Right lobe of liver (tissue), 6 donors: Measurements from ENCODE around the gene CDRT4. TPM values are rescaled to one million over a fixed set of nuclear protein-coding genes. Genes with fewer than 3 reads are reported as not detected.

Experiments
- ATAC-seq, 4 donors: fragments of 200-7000 bp; cut with Tn5 transposase; one replicate each; pipeline ENCODE4 v1.9.1; 2020; ENCODE audit warnings: mild to moderate bottlenecking in 4 of 4, moderate library complexity in 4 of 4
- DNase-seq, 3 donors: peaks; one replicate each; pipeline ENCODE4 v3.0.0-alpha.2; 2020
- H3K27ac ChIP-seq, 3 donors: fragments of 200-600 bp; one replicate each; pipeline ENCODE4 v1.8.0; 2022
- H3K27me3 ChIP-seq, 2 donors: fragments of 200-600 bp; one replicate each; pipeline ENCODE4 v1.8.0; 2022
- H3K36me3 ChIP-seq, 4 donors: fragments of 200-600 bp; sonication (generic) in 1 of 4; one replicate each; pipeline versions ENCODE4 v1.5.1 to v1.8.0; 2017 to 2022; ENCODE audit warnings: control low read depth in 1 of 4
- H3K4me1 ChIP-seq, 4 donors: fragments of 200-600 bp; sonication (generic) in 1 of 4; one replicate each; pipeline versions ENCODE4 v1.5.1 to v1.8.0; 2017 to 2022; ENCODE audit warnings: control low read depth in 1 of 4
- H3K4me3 ChIP-seq, 3 donors: fragments of 200-600 bp; one replicate each; pipeline ENCODE4 v1.8.0; 2022
- H3K9me3 ChIP-seq, 4 donors: fragments of 200-600 bp; sonication (generic) in 1 of 4; one replicate each; pipeline versions ENCODE4 v1.5.1 to v1.8.0; 2017 to 2022; ENCODE audit warnings: control low read depth in 1 of 4
- POLR2A ChIP-seq: fragments of 450-650 bp; IDR thresholded peaks from one replicate; pipeline ENCODE4 v1.6.1; 2017; ENCODE audit warnings: antibody characterized with exemption, mild to moderate bottlenecking
- WGBS: methylation state at CpG from one replicate; pipeline ENCODE4 v1.1.6; 2018; ENCODE audit warnings: low coverage, low lambda C conversion rate; ENCODE audit not compliant: insufficient coverage; ENCODE audit errors: missing lambda C conversion rate; 5-methylcytosine and 5-hydroxymethylcytosine counted together
- intact Hi-C, 2 donors: fragments of 100-400 bp; cut with DNase I; formaldehyde crosslinking; loops; one replicate each; pipeline versions ENCODE4 v1.11.2 to v1.14.1; 2022
- total RNA-seq, 6 experiments: library from RNA; depleted of rRNA in 2 of 6; stranded (reverse); fragments of >200 nt in 2 of 6; fragmentation: NEBNext Ultra II Directional in 3 of 6; extraction: Animal tissue kit (Norgen Biotek cat#: 25700) in 3 of 6; gene quantifications; one replicate each; pipeline versions ENCODE4 v1.1.0 to v1.2.4, GENCODE V29; 2016 to 2023
- TF ChIP-seq, protein P1 (sequence below), 4 donors: fragments of 200-600 bp in 3 of 4; fragments of 450-650 bp in 1 of 4; IDR thresholded peaks; one replicate each; pipeline versions ENCODE4 v1.5.1 to v1.8.0; 2016 to 2022; ENCODE audit warnings: antibody characterized with exemption in 4 of 4, mild to moderate bottlenecking in 2 of 4
- donor health status: DM: no; HTN: yes; CAD: no.
- donor health status: DM: no; HTN: no; CAD: no.
- donor health status: DM: no; HTN: no; CAD: no.
- donor health status: DM: no; HTN: yes; CAD: no.
- donor health status: DM: no; HTN: yes; CAD: no.

Gene CDRT4
- total RNA-seq, 6 experiments from 2014 or later = 0.43 to 3.3 (median 1.3) TPM

- intact Hi-C loops = no loop called here
- H3K4me3 ChIP-seq = no peak overlapping the region
Observed at GRCh38 chr17:15409721-15410250, 57.6 kb downstream of the CDRT4 start.

DNA sequence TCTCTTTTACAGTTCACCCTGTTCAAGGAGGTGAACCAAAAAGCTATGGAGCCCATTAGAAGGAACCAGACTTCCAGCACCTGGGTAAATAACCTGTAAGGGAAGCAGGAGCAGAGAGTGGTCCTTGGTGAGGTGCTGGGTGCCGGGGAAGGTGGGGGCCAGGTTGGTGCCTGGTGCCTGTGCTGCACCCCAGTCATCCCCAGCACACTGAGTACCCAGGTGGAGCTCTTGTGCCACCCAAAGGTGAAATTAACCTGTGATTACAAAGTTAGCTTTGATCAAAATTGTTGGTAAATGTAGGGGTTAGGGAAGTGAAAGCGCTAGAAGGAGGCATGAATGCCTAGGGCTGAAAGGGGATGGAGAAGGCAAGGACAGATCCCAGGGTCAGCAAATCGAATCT, 58.6 kb downstream of the CDRT4 start:
- H3K4me1 ChIP-seq = peaks cover 0 to 12% (median 3%) of the 10 kb centered on the region in 4 donors
- TF ChIP-seq, protein P1, sequence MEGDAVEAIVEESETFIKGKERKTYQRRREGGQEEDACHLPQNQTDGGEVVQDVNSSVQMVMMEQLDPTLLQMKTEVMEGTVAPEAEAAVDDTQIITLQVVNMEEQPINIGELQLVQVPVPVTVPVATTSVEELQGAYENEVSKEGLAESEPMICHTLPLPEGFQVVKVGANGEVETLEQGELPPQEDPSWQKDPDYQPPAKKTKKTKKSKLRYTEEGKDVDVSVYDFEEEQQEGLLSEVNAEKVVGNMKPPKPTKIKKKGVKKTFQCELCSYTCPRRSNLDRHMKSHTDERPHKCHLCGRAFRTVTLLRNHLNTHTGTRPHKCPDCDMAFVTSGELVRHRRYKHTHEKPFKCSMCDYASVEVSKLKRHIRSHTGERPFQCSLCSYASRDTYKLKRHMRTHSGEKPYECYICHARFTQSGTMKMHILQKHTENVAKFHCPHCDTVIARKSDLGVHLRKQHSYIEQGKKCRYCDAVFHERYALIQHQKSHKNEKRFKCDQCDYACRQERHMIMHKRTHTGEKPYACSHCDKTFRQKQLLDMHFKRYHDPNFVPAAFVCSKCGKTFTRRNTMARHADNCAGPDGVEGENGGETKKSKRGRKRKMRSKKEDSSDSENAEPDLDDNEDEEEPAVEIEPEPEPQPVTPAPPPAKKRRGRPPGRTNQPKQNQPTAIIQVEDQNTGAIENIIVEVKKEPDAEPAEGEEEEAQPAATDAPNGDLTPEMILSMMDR (IDR thresholded peaks at IDR 0.05) = no peak
- no peak for TF ChIP-seq POLR2A
- H3K9me3 ChIP-seq = no peaks in the 10 kb centered on the region
- peak overlapping the region in 1 of 3 donors; percentile 18 for H3K27ac ChIP-seq
- H3K4me3 ChIP-seq = no peak overlapping the region
- ATAC-seq (no peak), DNase-seq (no peak)
- WGBS = 72% methylated on average over 2 of the region's 3 CpGs
- intact Hi-C loops = no loop called here
- H3K36me3 ChIP-seq = no peaks in the 10 kb centered on the region
- no peaks in the 10 kb centered on the region for H3K27me3 ChIP-seq

More at GRCh38 chr17:15409721-15410250, 57.6 kb downstream of the CDRT4 start:
- H3K27ac ChIP-seq = peak overlapping the region in 2 of 3 donors; percentile 18
- no peaks in the 10 kb centered on the region for H3K9me3 ChIP-seq
- no peaks in the 10 kb centered on the region for H3K27me3 ChIP-seq
- DNase-seq (no peak), ATAC-seq (peak in 2 of 4 donors; percentile 18 to 28)
- H3K4me1 ChIP-seq = peaks cover 0 to 10% (median 3%) of the 10 kb centered on the region in 4 donors
- H3K36me3 ChIP-seq = no peaks in the 10 kb centered on the region
- TF ChIP-seq, protein P1 (IDR thresholded peaks at IDR 0.05) = no peak
- TF ChIP-seq POLR2A = no peak
- 70% methylated on average over 4 of the region's 14 CpGs for WGBS

DNA sequence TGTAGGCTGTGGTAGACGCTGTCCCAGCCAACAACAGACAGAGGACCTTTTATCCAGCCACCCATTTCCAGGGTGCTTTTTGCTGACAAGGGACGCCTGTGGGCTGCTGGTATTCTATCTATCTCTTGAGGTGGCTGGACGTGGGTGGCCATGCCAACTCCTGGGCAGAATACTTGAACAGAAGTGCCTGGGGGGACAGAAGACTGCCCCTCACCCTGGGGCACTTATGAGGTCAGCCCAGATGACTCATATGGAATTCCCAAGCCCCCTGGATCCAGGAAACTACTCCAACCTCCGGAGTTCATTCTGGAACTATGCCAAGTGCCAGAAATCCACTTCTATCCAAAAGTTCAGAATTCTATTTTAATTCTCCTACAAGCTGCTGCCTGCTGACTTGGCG, 61.3 kb downstream of the CDRT4 start:
- no peak for DNase-seq
- Histone ChIP-seq H3K9me3 (no peaks in the 10 kb centered on the region), H3K36me3 (no peaks in the 10 kb centered on the region), H3K4me1 (peaks cover 0 to 12% (median 3%) of the 10 kb centered on the region in 4 donors), H3K4me3 (no peak overlapping the region), H3K27ac (no peak overlapping the region), H3K27me3 (no peaks in the 10 kb centered on the region)
- ATAC-seq = no peak
- TF ChIP-seq POLR2A = no peak
- TF ChIP-seq, protein P1 (IDR thresholded peaks at IDR 0.05) = no peak
- WGBS = 86% methylated on average over 1 of the region's 5 CpGs
- intact Hi-C loops = no loop called here

DNA sequence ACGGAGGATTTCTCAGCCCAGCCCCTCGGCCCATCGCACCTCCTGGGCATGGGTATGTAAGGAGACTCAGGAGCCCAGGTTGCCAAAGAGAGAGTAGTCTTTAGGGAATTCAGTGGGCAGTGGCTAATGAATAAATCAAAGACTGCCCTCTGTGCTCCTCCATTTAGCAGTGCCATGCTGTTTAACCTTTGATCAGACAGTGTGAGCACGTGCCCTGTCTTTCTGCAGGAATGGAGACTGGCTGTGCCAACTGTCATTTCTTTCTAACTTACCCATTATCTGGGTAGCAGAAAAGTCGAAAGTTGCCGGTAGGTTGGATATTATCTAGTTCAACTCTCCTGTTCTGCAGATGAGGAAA, 62.4 kb downstream of the CDRT4 start:
- intact Hi-C loops = no loop called here
- H3K27ac ChIP-seq = no peak overlapping the region
- H3K4me3 ChIP-seq = no peak overlapping the region
- ATAC-seq (peak; percentile 89 to 95 (median 92)), DNase-seq (peak in 1 of 3 donors; percentile 77)
- TF ChIP-seq POLR2A = no peak
- TF ChIP-seq, protein P1 (IDR thresholded peaks at IDR 0.05) = no peak
- peaks cover 0 to 12% (median 3%) of the 10 kb centered on the region in 4 donors for H3K4me1 ChIP-seq
- H3K27me3 ChIP-seq = no peaks in the 10 kb centered on the region
- H3K9me3 ChIP-seq = no peaks in the 10 kb centered on the region
- no peaks in the 10 kb centered on the region for H3K36me3 ChIP-seq
- WGBS = 42% methylated on average over 6 of the region's 6 CpGs
